ENCODE results near the gene ZFP69. TPM values are rescaled to one million over a fixed set of nuclear protein-coding genes. Genes with fewer than 3 reads are reported as not detected.

Gene ZFP69
- total and polyA plus RNA-seq, 10 of the 15 experiments (the other 5 are each of a cell fraction or from before 2014, with no cell fraction given) = 1.9 to 6.4 (median 3.7) TPM

DNA sequence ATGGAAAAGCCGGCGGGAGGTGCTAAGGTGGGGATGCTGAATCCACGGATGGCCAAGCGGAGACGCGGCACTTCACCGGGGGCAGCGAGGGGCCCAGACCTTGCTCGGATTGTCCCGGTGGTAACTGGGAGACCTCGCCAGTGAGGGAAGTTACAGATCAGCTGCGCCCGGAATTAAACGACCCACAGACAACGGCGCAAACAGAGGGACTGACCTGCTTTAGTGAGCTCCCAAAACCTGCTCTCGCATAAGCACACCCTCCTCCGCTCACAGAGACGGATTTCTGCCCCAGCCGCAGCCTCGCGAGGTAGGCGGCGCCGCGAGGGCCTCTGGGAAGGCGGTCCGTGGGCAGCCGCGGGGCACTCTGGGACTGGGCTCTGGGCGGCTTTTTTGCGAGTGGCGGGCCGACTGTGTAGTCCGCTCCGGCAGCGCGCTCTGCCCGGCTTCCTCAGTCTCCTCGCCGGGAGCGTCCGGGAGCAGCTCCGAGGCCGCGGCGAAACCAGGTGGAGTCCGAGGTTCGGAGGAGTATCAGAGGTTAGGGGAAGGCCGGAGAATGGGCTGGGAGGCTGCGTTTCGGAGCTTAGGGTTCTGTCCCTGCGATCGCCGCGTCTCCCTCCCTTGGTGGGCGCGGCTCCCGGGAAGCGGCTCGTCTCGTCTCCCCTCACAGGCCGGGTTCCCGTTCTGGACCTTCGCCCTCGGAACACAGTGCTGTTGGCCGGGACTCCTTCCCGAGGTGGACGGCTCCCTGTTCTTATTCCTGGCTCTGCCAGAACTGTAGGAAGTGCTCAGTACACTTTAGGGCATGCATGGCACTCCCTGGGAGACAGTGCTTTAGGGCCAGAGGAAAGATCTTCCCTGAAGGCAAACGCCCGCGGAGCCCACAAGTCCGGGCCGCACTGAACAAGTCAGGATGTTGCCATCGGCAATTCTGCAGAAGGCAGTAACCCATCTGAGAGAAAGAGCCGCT lies 31.6 kb downstream of the ZFP69 start, which contains the start of gene EXO5 (continued):
- TF ChIP-seq, protein P1, sequence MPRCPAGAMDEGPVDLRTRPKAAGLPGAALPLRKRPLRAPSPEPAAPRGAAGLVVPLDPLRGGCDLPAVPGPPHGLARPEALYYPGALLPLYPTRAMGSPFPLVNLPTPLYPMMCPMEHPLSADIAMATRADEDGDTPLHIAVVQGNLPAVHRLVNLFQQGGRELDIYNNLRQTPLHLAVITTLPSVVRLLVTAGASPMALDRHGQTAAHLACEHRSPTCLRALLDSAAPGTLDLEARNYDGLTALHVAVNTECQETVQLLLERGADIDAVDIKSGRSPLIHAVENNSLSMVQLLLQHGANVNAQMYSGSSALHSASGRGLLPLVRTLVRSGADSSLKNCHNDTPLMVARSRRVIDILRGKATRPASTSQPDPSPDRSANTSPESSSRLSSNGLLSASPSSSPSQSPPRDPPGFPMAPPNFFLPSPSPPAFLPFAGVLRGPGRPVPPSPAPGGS (IDR thresholded peaks at IDR 0.05; ENCODE audit: borderline replicate concordance, insufficient read depth, low read depth, low read length, poor library complexity, severe bottlenecking) = no peak
- peak; percentile 96 for TF ChIP-seq CBX5 (IDR thresholded peaks at IDR 0.05; ENCODE audit: low read depth)
- no peak for TF ChIP-seq ATF7 (IDR thresholded peaks at IDR 0.05; ENCODE audit: low read depth)
- TF ChIP-seq CEBPB (IDR thresholded peaks at IDR 0.05; ENCODE audit: borderline replicate concordance in 1 of 2, low read depth in 2 of 2, low read length in 2 of 2) = no peak
- TF ChIP-seq, protein P2, sequence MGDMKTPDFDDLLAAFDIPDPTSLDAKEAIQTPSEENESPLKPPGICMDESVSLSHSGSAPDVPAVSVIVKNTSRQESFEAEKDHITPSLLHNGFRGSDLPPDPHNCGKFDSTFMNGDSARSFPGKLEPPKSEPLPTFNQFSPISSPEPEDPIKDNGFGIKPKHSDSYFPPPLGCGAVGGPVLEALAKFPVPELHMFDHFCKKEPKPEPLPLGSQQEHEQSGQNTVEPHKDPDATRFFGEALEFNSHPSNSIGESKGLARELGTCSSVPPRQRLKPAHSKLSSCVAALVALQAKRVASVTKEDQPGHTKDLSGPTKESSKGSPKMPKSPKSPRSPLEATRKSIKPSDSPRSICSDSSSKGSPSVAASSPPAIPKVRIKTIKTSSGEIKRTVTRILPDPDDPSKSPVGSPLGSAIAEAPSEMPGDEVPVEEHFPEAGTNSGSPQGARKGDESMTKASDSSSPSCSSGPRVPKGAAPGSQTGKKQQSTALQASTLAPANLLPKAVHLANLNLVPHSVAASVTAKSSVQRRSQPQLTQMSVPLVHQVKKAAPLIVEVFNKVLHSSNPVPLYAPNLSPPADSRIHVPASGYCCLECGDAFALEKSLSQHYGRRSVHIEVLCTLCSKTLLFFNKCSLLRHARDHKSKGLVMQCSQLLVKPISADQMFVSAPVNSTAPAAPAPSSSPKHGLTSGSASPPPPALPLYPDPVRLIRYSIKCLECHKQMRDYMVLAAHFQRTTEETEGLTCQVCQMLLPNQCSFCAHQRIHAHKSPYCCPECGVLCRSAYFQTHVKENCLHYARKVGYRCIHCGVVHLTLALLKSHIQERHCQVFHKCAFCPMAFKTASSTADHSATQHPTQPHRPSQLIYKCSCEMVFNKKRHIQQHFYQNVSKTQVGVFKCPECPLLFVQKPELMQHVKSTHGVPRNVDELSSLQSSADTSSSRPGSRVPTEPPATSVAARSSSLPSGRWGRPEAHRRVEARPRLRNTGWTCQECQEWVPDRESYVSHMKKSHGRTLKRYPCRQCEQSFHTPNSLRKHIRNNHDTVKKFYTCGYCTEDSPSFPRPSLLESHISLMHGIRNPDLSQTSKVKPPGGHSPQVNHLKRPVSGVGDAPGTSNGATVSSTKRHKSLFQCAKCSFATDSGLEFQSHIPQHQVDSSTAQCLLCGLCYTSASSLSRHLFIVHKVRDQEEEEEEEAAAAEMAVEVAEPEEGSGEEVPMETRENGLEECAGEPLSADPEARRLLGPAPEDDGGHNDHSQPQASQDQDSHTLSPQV (IDR thresholded peaks at IDR 0.05) = no peak; the same call in 1 of the 2 replicates
- 0 out of 2 replicates have a peak, but pooled peaks have one; percentile 32 for TF ChIP-seq HDGF (IDR thresholded peaks at IDR 0.05)
- no peak for TF ChIP-seq MEF2A (IDR thresholded peaks at IDR 0.05; ENCODE audit: insufficient read depth, low read depth, low read length)
- TF ChIP-seq, protein P3, sequence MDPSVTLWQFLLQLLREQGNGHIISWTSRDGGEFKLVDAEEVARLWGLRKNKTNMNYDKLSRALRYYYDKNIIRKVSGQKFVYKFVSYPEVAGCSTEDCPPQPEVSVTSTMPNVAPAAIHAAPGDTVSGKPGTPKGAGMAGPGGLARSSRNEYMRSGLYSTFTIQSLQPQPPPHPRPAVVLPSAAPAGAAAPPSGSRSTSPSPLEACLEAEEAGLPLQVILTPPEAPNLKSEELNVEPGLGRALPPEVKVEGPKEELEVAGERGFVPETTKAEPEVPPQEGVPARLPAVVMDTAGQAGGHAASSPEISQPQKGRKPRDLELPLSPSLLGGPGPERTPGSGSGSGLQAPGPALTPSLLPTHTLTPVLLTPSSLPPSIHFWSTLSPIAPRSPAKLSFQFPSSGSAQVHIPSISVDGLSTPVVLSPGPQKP (IDR thresholded peaks at IDR 0.05; ENCODE audit: low read depth, low read length) = no peak
- no peak for TF ChIP-seq PBX3 (IDR thresholded peaks at IDR 0.05; ENCODE audit: insufficient replicate concordance, low read depth, low read length)
- TF ChIP-seq MXI1 (IDR thresholded peaks at IDR 0.05; ENCODE audit: low read depth, low read length) = 0 out of 2 replicates have a peak, but pooled peaks have one; percentile 58
- no peak for TF ChIP-seq NRF1 (conservative IDR thresholded peaks at IDR 0.05; ENCODE audit: low read depth, low read length)
- no peak for TF ChIP-seq BCL11A (IDR thresholded peaks at IDR 0.05; ENCODE audit: low read depth, low read length)
- no peak; the same call in 1 of the 2 replicates for TF ChIP-seq DPF2 (IDR thresholded peaks at IDR 0.05)
- TF ChIP-seq, protein P4, sequence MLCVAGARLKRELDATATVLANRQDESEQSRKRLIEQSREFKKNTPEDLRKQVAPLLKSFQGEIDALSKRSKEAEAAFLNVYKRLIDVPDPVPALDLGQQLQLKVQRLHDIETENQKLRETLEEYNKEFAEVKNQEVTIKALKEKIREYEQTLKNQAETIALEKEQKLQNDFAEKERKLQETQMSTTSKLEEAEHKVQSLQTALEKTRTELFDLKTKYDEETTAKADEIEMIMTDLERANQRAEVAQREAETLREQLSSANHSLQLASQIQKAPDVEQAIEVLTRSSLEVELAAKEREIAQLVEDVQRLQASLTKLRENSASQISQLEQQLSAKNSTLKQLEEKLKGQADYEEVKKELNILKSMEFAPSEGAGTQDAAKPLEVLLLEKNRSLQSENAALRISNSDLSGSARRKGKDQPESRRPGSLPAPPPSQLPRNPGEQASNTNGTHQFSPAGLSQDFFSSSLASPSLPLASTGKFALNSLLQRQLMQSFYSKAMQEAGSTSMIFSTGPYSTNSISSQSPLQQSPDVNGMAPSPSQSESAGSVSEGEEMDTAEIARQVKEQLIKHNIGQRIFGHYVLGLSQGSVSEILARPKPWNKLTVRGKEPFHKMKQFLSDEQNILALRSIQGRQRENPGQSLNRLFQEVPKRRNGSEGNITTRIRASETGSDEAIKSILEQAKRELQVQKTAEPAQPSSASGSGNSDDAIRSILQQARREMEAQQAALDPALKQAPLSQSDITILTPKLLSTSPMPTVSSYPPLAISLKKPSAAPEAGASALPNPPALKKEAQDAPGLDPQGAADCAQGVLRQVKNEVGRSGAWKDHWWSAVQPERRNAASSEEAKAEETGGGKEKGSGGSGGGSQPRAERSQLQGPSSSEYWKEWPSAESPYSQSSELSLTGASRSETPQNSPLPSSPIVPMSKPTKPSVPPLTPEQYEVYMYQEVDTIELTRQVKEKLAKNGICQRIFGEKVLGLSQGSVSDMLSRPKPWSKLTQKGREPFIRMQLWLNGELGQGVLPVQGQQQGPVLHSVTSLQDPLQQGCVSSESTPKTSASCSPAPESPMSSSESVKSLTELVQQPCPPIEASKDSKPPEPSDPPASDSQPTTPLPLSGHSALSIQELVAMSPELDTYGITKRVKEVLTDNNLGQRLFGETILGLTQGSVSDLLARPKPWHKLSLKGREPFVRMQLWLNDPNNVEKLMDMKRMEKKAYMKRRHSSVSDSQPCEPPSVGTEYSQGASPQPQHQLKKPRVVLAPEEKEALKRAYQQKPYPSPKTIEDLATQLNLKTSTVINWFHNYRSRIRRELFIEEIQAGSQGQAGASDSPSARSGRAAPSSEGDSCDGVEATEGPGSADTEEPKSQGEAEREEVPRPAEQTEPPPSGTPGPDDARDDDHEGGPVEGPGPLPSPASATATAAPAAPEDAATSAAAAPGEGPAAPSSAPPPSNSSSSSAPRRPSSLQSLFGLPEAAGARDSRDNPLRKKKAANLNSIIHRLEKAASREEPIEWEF (IDR thresholded peaks at IDR 0.05; ENCODE audit: insufficient replicate concordance, low read depth, low read length) = no peak

Measured in GM12878 (cell line).